ENCODE data around the gene OTUD6A. TPM values are rescaled to one million over a fixed set of nuclear protein-coding genes. Genes with fewer than 3 reads are reported as not detected.

Gene OTUD6A
- total RNA-seq, 1 donor from 2014 or later, result not detected

DNA sequence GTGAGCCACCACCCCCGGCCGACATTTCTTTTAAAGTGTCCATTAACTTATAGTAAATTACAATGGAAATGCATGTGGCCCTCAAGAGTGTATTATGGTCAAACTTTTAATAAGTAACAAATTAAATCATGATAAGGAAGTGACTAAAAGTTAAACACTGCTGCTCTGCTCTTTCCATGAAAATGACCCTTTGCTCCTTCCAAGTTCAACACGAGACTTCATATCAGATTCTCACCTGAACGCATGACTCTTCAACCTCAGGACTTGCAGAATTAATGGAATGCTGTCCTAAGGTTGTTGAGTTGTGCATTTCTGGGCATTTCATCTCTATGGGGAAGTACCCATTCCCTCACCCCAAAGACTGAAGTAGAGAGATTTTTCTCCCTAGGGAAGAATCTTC, 39.6 kb upstream of the OTUD6A start:
- no peak for DNase-seq (ENCODE audit: low read depth, low spot score)
- Mint-ChIP-seq H3K36me3 (ENCODE audit: low read depth) (peaks cover 2% of the 10 kb centered on the region), H3K27me3 (ENCODE audit: low read depth) (no peaks in the 10 kb centered on the region), H3K4me3 (no peak overlapping the region), H3K9me3 (peaks cover 14% of the 10 kb centered on the region), H3K27ac (ENCODE audit: unreplicated experiment) (no peak overlapping the region), H3K4me1 (peaks cover 12% of the 10 kb centered on the region)
- TF ChIP-seq, protein P1, sequence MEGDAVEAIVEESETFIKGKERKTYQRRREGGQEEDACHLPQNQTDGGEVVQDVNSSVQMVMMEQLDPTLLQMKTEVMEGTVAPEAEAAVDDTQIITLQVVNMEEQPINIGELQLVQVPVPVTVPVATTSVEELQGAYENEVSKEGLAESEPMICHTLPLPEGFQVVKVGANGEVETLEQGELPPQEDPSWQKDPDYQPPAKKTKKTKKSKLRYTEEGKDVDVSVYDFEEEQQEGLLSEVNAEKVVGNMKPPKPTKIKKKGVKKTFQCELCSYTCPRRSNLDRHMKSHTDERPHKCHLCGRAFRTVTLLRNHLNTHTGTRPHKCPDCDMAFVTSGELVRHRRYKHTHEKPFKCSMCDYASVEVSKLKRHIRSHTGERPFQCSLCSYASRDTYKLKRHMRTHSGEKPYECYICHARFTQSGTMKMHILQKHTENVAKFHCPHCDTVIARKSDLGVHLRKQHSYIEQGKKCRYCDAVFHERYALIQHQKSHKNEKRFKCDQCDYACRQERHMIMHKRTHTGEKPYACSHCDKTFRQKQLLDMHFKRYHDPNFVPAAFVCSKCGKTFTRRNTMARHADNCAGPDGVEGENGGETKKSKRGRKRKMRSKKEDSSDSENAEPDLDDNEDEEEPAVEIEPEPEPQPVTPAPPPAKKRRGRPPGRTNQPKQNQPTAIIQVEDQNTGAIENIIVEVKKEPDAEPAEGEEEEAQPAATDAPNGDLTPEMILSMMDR (conservative IDR thresholded peaks at IDR 0.05), result no peak

DNA sequence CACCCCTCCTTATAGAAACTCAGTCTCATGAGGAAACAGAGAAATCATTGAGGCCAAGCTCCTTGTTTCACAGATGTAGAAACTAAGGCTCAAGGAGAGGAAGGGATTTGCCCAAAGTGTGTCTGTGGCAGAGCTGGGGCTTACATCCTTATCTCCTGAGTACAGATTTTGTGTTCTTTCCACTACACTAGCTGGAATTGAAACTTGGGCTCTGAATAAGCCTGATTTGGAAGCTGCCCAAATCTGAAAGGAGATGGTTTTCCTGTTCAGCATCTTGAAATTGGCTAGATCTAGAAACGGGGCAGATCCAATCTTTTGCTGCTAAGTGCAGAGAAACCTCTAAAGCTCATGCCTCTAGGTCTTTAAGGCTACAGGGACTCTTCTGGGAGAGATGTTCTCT, 36.8 kb upstream of the OTUD6A start:
- peaks cover 12% of the 10 kb centered on the region for H3K4me1 Mint-ChIP-seq
- TF ChIP-seq, protein P1 (conservative IDR thresholded peaks at IDR 0.05), result no peak
- H3K36me3 Mint-ChIP-seq (ENCODE audit: low read depth), result peaks cover 2% of the 10 kb centered on the region
- peaks cover 5% of the 10 kb centered on the region for H3K9me3 Mint-ChIP-seq
- no peak overlapping the region for H3K4me3 Mint-ChIP-seq
- DNase-seq (ENCODE audit: low read depth, low spot score), result no peak
- H3K27ac Mint-ChIP-seq (ENCODE audit: unreplicated experiment), result no peak overlapping the region
- no peaks in the 10 kb centered on the region for H3K27me3 Mint-ChIP-seq (ENCODE audit: low read depth)

DNA sequence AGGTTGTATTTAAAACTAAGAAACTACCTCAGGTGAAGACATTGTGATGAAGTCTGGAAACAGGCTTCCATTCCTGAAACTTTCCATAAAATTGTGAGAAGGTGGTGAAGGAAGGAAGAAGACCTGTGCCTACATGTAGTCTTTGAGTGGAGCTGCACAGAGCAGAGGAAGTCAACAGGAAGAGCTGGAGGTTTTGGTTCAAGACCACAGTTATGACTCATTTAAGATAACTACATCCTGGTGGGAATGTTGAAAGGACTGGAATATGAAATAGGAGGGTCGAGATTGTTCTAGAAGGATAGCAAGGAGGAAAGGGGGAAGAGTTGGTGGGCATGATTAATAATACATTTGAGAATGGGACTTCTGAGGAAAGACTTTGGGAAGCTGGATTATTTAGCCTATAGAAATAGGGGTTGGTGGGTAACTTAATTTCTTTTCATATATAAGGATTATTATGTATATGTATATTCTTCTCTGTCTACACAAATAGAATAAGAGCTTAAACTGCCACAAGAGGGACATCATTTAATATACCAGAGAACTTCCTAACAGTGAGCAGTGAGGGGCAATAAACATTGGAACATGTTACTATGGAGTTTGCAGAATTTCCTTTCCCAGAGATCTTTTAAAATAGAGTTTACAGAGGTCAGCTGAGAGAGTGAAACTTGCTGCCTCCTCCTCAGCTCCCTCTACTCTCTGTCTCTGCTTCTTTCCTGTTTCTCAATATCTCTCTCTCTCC, 36.0 kb upstream of the OTUD6A start:
- no peaks in the 10 kb centered on the region for H3K27me3 Mint-ChIP-seq (ENCODE audit: low read depth)
- TF ChIP-seq, protein P1 (conservative IDR thresholded peaks at IDR 0.05), result no peak
- peaks cover 5% of the 10 kb centered on the region for H3K9me3 Mint-ChIP-seq
- H3K27ac Mint-ChIP-seq (ENCODE audit: unreplicated experiment), result no peak overlapping the region
- H3K4me1 Mint-ChIP-seq, result peaks cover 12% of the 10 kb centered on the region
- no peak overlapping the region for H3K4me3 Mint-ChIP-seq
- no peak for DNase-seq (ENCODE audit: low read depth, low spot score)
- peaks cover 2% of the 10 kb centered on the region for H3K36me3 Mint-ChIP-seq (ENCODE audit: low read depth)

DNA sequence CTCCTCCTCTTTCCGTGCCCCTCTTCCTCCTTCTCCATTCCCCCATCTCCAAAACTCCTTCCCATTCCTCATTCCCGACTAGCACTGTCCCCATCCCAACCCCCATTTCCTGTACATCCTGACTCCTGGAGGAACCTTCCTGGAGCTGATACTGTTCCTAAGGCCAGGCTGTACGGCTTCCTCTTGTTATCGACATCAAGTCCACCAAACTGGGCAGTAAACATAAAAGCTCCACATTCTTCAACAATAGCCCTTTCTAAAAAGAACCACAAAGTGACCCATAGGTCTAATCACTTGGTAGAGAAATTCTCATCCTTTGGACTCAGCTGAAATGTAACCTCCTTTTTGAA, 35.4 kb upstream of the OTUD6A start:
- Mint-ChIP-seq H3K4me1 (peaks cover 12% of the 10 kb centered on the region), H3K4me3 (no peak overlapping the region), H3K9me3 (peaks cover 5% of the 10 kb centered on the region), H3K27me3 (ENCODE audit: low read depth) (no peaks in the 10 kb centered on the region), H3K36me3 (ENCODE audit: low read depth) (peaks cover 2% of the 10 kb centered on the region), H3K27ac (ENCODE audit: unreplicated experiment) (no peak overlapping the region)
- DNase-seq (ENCODE audit: low read depth, low spot score), result no peak
- TF ChIP-seq, protein P1 (conservative IDR thresholded peaks at IDR 0.05), result no peak

DNA sequence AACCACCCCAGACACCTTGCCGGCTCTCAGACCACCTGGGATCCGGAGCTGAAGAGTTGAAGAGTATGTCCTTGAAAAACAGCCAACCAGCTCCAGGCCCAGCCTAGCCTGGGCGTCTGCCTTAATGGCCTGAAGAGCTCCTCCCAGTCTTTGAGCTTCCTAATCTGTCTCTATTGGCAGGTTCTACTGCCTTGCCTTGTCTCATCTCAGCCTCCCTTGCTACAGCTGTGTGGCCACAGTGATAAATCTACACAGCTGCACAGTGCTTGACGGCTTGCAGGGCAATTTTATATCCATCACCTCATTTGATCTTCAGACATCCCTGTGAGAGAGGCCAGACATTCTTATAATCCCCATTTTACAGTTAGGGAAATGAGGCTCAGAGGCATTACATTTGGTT, 32.4 kb upstream of the OTUD6A start:
- TF ChIP-seq, protein P1 (conservative IDR thresholded peaks at IDR 0.05), result no peak
- no peaks in the 10 kb centered on the region for H3K27me3 Mint-ChIP-seq (ENCODE audit: low read depth)
- H3K36me3 Mint-ChIP-seq (ENCODE audit: low read depth), result peaks cover 2% of the 10 kb centered on the region
- H3K4me3 Mint-ChIP-seq, result no peak overlapping the region
- H3K4me1 Mint-ChIP-seq, result peaks cover 5% of the 10 kb centered on the region
- H3K9me3 Mint-ChIP-seq, result peaks cover 3% of the 10 kb centered on the region
- DNase-seq (ENCODE audit: low read depth, low spot score), result no peak
- H3K27ac Mint-ChIP-seq (ENCODE audit: unreplicated experiment), result no peak overlapping the region
